IMR-90 (cell line): ENCODE measurements around the gene SUPT3H. TPM values are rescaled to one million over a fixed set of nuclear protein-coding genes. Genes with fewer than 3 reads are reported as not detected.

Experiments
- ATAC-seq: fragments of 200-7000 bp; cut with Tn5 transposase; 2 replicates; pipeline ENCODE4 v1.9.1; 2020; ENCODE audit warnings: low read depth, mild to moderate bottlenecking, moderate library complexity
- BruUV-seq: library from RNA; stranded (reverse); fragments of 400-500 nt; replicated peaks from 2 replicates; lab custom pipeline; 2021; lab: Mats Ljungman, UMichigan
- CTCF ChIA-PET: fragments of 300-600 bp; formaldehyde crosslinking; extraction: SDS; loops from one replicate; lab custom pipeline; 2021; ENCODE audit warnings: antibody characterized with exemption; lab: Yijun Ruan, JAX
- POLR2A ChIA-PET: fragments of 300-600 bp; sonication (Branson Sonifier 250); formaldehyde crosslinking; loops from one replicate; lab custom pipeline; 2022; ENCODE audit warnings: antibody characterized with exemption; ENCODE audit not compliant: unreplicated experiment; lab: Charles Lee
- DNase-seq: peaks from one replicate; pipeline ENCODE4 v3.0.0; 2013
- H2AFZ ChIP-seq: replicated peaks from 2 replicates; pipeline ENCODE3; 2013; ENCODE audit warnings: low read length, mild to moderate bottlenecking; ENCODE audit not compliant: poor library complexity
- H2AK5ac ChIP-seq: 2 replicates; pipeline ENCODE4 v1.6.1; 2013; ENCODE audit warnings: low read depth, low read length, inconsistent platforms
- H2AK9ac ChIP-seq: replicated peaks from 2 replicates; pipeline ENCODE3; 2013; ENCODE audit warnings: mild to moderate bottlenecking, low read depth, low read length, moderate library complexity; ENCODE audit not compliant: poor library complexity
- H2BK120ac ChIP-seq: 2 replicates; pipeline ENCODE4 v1.6.1; 2013; ENCODE audit warnings: low read depth, low read length, inconsistent platforms
- H2BK15ac ChIP-seq: 3 replicates; pipeline ENCODE4 v1.6.1; 2013; ENCODE audit warnings: low read depth, low read length, inconsistent platforms
- H2BK20ac ChIP-seq: 2 replicates; pipeline ENCODE4 v1.6.1; 2013; ENCODE audit warnings: low read depth, mild to moderate bottlenecking, inconsistent platforms, low read length, moderate library complexity
- H2BK5ac ChIP-seq: 2 replicates; pipeline ENCODE4 v1.6.1; 2013; ENCODE audit warnings: mild to moderate bottlenecking, low read depth, low read length, inconsistent platforms; ENCODE audit not compliant: poor library complexity, severe bottlenecking
- H3K14ac ChIP-seq: replicated peaks from 2 replicates; pipeline ENCODE4 v1.6.1; 2013; ENCODE audit warnings: low read depth, low read length, inconsistent platforms
- H3K18ac ChIP-seq: 2 replicates; pipeline ENCODE4 v1.6.1; 2013; ENCODE audit warnings: low read depth, low read length, control low read depth
- H3K23ac ChIP-seq: 2 replicates; pipeline ENCODE4 v1.6.1; 2013; ENCODE audit warnings: low read depth, low read length, inconsistent platforms
- H3K27ac ChIP-seq: 2 replicates; pipeline ENCODE4 v1.5.1; 2013; ENCODE audit warnings: mild to moderate bottlenecking, control low read depth, low read length; ENCODE audit not compliant: insufficient read depth
- H3K27me3 ChIP-seq: 2 replicates; pipeline ENCODE4 v1.6.1; 2013; ENCODE audit warnings: low read length; ENCODE audit not compliant: control insufficient read depth, insufficient read depth
- H3K36me3 ChIP-seq: 2 replicates; pipeline ENCODE4 v1.6.1; 2013; ENCODE audit warnings: low read length, mixed read lengths; ENCODE audit not compliant: control insufficient read depth, insufficient read depth
- H3K4ac ChIP-seq: 2 replicates; pipeline ENCODE4 v1.6.1; 2013; ENCODE audit warnings: low read depth, low read length, inconsistent platforms
- H3K4me1 ChIP-seq: 2 replicates; pipeline ENCODE4 v1.6.1; 2013; ENCODE audit warnings: low read length, mixed read lengths; ENCODE audit not compliant: control insufficient read depth, insufficient read depth
- H3K4me2 ChIP-seq: 2 replicates; pipeline ENCODE4 v1.6.1; 2013; ENCODE audit warnings: low read depth, mild to moderate bottlenecking, control low read depth, low read length, moderate library complexity
- H3K4me3 ChIP-seq: 2 replicates; pipeline ENCODE4 v1.5.1; 2013; ENCODE audit warnings: low read depth, mild to moderate bottlenecking, control low read depth, low read length, moderate library complexity; ENCODE audit not compliant: insufficient read depth
- H3K56ac ChIP-seq: 2 replicates; pipeline ENCODE4 v1.6.1; 2013; ENCODE audit warnings: low read length, inconsistent platforms; ENCODE audit not compliant: insufficient read depth; ENCODE audit errors: extremely low read depth
- H3K79me1 ChIP-seq, 2 experiments: 2 replicates each; pipeline ENCODE4 v1.6.1; 2013; ENCODE audit warnings: low read length in 2 of 2, inconsistent platforms in 1 of 2, low read depth in 1 of 2
- H3K9ac ChIP-seq: 2 replicates; pipeline ENCODE4 v1.6.1; 2013; ENCODE audit warnings: low read depth, low read length, control low read depth
- H3K9me1 ChIP-seq: 2 replicates; pipeline ENCODE4 v1.6.1; 2013; ENCODE audit warnings: low read length, inconsistent platforms; ENCODE audit not compliant: insufficient read depth
- H3K9me3 ChIP-seq: 2 replicates; pipeline ENCODE4 v1.6.1; 2013; ENCODE audit warnings: low read length; ENCODE audit not compliant: control insufficient read depth, insufficient read depth
- H4K20me1 ChIP-seq: 2 replicates; pipeline ENCODE4 v1.6.1; 2013; ENCODE audit warnings: low read length, inconsistent platforms; ENCODE audit not compliant: insufficient read depth
- H4K5ac ChIP-seq: 2 replicates; pipeline ENCODE4 v1.6.1; 2013; ENCODE audit warnings: mild to moderate bottlenecking, low read depth, low read length, control low read depth
- H4K8ac ChIP-seq, 2 experiments: 2 replicates each; pipeline ENCODE4 v1.6.1; 2013; ENCODE audit warnings: low read depth in 2 of 2, low read length in 2 of 2, control low read depth in 1 of 2, inconsistent platforms in 1 of 2
- H4K91ac ChIP-seq: 2 replicates; pipeline ENCODE4 v1.6.1; 2013; ENCODE audit warnings: low read depth, low read length, inconsistent platforms; ENCODE audit not compliant: insufficient read depth
- BHLHE40 ChIP-seq: fragments of 150-350 bp; IDR thresholded peaks from 2 replicates; pipeline ENCODE4 v1.6.1; 2016; ENCODE audit warnings: mild to moderate bottlenecking, low read depth, low read length
- CEBPB ChIP-seq: IDR thresholded peaks from 2 replicates; pipeline ENCODE4 v1.6.1; 2012; ENCODE audit warnings: low read depth, low read length, improper control_type of control experiment
- ELK1 ChIP-seq: fragments of 150-350 bp; IDR thresholded peaks from 2 replicates; pipeline ENCODE4 v1.6.1; 2016; ENCODE audit warnings: low read depth, mild to moderate bottlenecking, low read length, moderate library complexity, borderline replicate concordance
- MAFK ChIP-seq: IDR thresholded peaks from 2 replicates; pipeline ENCODE4 v1.6.1; 2012; ENCODE audit warnings: low read depth, low read length, improper control_type of control experiment
- MAZ ChIP-seq: IDR thresholded peaks from 2 replicates; pipeline ENCODE4 v1.6.1; 2012; ENCODE audit warnings: low read depth, mild to moderate bottlenecking, low read length, improper control_type of control experiment, moderate library complexity, borderline replicate concordance
- MXI1 ChIP-seq: IDR thresholded peaks from 2 replicates; pipeline ENCODE4 v1.6.1; 2012; ENCODE audit warnings: low read depth, mild to moderate bottlenecking, low read length, moderate library complexity, borderline replicate concordance
- NFE2L2 ChIP-seq: fragments of 150-350 bp; IDR thresholded peaks from 2 replicates; pipeline ENCODE4 v1.6.1; 2016; ENCODE audit warnings: low read depth, mild to moderate bottlenecking, low read length
- POLR2A ChIP-seq: IDR thresholded peaks from 2 replicates; pipeline ENCODE4 v1.6.1; 2012; ENCODE audit warnings: mild to moderate bottlenecking, low read depth, low read length
- RAD21 ChIP-seq: IDR thresholded peaks from 2 replicates; pipeline ENCODE4 v1.6.1; 2012; ENCODE audit warnings: low read length, improper control_type of control experiment
- RCOR1 ChIP-seq: IDR thresholded peaks from 2 replicates; pipeline ENCODE4 v1.6.1; 2012; ENCODE audit warnings: mild to moderate bottlenecking, low read length, improper control_type of control experiment; ENCODE audit not compliant: insufficient replicate concordance
- RFX5 ChIP-seq: IDR thresholded peaks from 2 replicates; pipeline ENCODE4 v1.8.0; 2012; ENCODE audit warnings: low read depth, mild to moderate bottlenecking, low read length, moderate library complexity
- WGBS, 2 experiments: methylation state at CpG; one replicate each; pipeline versions ENCODE4 v1.1.5 to v1.1.7; 2013; ENCODE audit warnings: missing lambda C conversion rate in 2 of 2; ENCODE audit not compliant: insufficient read length in 1 of 2; ENCODE audit errors: extremely low coverage in 2 of 2; 5-methylcytosine and 5-hydroxymethylcytosine counted together
- dilution Hi-C: fragments of 300-500 bp; cut with HindIII; formaldehyde crosslinking; loops from one replicate; pipeline ENCODE4 v1.14.3; 2018; ENCODE audit warnings: low sequenced_read_pairs; ENCODE audit not compliant: unreplicated experiment
- in situ Hi-C: fragments of 300-500 bp; cut with MboI; formaldehyde crosslinking; loops from 3 replicates; pipeline ENCODE4 v1.14.3; 2019; ENCODE audit warnings: low sequenced_read_pairs, inconsistent platforms, mixed read lengths
- intact Hi-C: fragments of 100-400 bp; cut with micrococcal nuclease; formaldehyde crosslinking; loops from 2 replicates; pipeline ENCODE4 v1.10.0; 2022
- polyA plus RNA-seq, 3 experiments: library from polyadenylated mRNA; depleted of rRNA; stranded (reverse); fragments of >200 nt; gene quantifications; 2 replicates each; pipeline ENCODE4 v1.2.3, GENCODE V29; 2012; ENCODE audit warnings: low replicate concordance in 1 of 3
- total RNA-seq: library from RNA; depleted of rRNA; stranded (reverse); fragments of >200 nt; gene quantifications from 2 replicates; pipeline ENCODE4 v1.2.3, GENCODE V29; 2012
- TF ChIP-seq, protein P1 (sequence below): conservative IDR thresholded peaks from 2 replicates; pipeline ENCODE4 v1.5.1; 2012; ENCODE audit warnings: mild to moderate bottlenecking, low read depth, low read length, improper control_type of control experiment

Gene SUPT3H
- total and polyA plus RNA-seq, 2 of the 4 experiments (the other 2 are of a cell fraction) = 4.5 to 5.0 TPM

GRCh38 chr6:44898296-44898930, 479.3 kb downstream of the SUPT3H start:
- no peak overlapping the region for H2BK20ac ChIP-seq
- no peak overlapping the region for H2AK5ac ChIP-seq
- no peak overlapping the region for H3K23ac ChIP-seq
- H3K14ac ChIP-seq = no peak overlapping the region
- H3K4me3 ChIP-seq = no peak overlapping the region
- no peak overlapping the region for H3K9ac ChIP-seq
- TF ChIP-seq RCOR1 (no peak), BHLHE40 (no peak), MAFK (no peak), NFE2L2 (no peak), MAZ (no peak), RFX5 (no peak), RAD21 (no peak), MXI1 (no peak), CEBPB (no peak), POLR2A (no peak), ELK1 (no peak)
- TF ChIP-seq, protein P1, sequence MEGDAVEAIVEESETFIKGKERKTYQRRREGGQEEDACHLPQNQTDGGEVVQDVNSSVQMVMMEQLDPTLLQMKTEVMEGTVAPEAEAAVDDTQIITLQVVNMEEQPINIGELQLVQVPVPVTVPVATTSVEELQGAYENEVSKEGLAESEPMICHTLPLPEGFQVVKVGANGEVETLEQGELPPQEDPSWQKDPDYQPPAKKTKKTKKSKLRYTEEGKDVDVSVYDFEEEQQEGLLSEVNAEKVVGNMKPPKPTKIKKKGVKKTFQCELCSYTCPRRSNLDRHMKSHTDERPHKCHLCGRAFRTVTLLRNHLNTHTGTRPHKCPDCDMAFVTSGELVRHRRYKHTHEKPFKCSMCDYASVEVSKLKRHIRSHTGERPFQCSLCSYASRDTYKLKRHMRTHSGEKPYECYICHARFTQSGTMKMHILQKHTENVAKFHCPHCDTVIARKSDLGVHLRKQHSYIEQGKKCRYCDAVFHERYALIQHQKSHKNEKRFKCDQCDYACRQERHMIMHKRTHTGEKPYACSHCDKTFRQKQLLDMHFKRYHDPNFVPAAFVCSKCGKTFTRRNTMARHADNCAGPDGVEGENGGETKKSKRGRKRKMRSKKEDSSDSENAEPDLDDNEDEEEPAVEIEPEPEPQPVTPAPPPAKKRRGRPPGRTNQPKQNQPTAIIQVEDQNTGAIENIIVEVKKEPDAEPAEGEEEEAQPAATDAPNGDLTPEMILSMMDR = no peak
- H2BK5ac ChIP-seq = no peak overlapping the region
- no peak overlapping the region for H2BK120ac ChIP-seq
- BruUV-seq = no TSS peak
- H3K18ac ChIP-seq = no peak overlapping the region
- H2AFZ ChIP-seq = no peak overlapping the region
- DNase-seq = peak; percentile 64
- no peak overlapping the region for H3K56ac ChIP-seq
- H3K79me1 ChIP-seq = no peaks in the 10 kb centered on the region
- in situ Hi-C loops = no loop called here
- H3K4me2 ChIP-seq = no peak overlapping the region
- H4K5ac ChIP-seq = no peak overlapping the region
- no peak overlapping the region for H4K8ac ChIP-seq
- no peaks in the 10 kb centered on the region for H3K9me1 ChIP-seq
- dilution Hi-C loops = no loop called here
- peak overlapping the region; percentile 26 for H2AK9ac ChIP-seq
- H3K4me1 ChIP-seq = peaks cover 2% of the 10 kb centered on the region; the same call in 1 of the 2 replicates
- 0 out of 2 replicates have a peak overlapping the region, but pooled peaks have one; percentile 15 for H4K91ac ChIP-seq
- ATAC-seq = peak; percentile 35
- intact Hi-C loops = no loop called here
- ChIA-PET CTCF (interaction anchor here (1.2 kb wide), 1 partner anchor 10 kb away, joined by 3 read pairs; no protein-coding TSS in a partner anchor), POLR2A (no interaction called here)
- 100% methylated on average over 2 of the region's 10 CpGs; no CpG with 5 or more reads in 1 of the 2 experiments for WGBS, 2 experiments
- H2BK15ac ChIP-seq = no peak overlapping the region
- no peaks in the 10 kb centered on the region for H3K36me3 ChIP-seq
- no peaks in the 10 kb centered on the region for H3K27me3 ChIP-seq
- H3K27ac ChIP-seq = no peak overlapping the region
- H3K9me3 ChIP-seq = no peaks in the 10 kb centered on the region
- H4K20me1 ChIP-seq = no peaks in the 10 kb centered on the region
- H3K4ac ChIP-seq = no peak overlapping the region
